ENCODE measurements around the gene LCLAT1. TPM values are rescaled to one million over a fixed set of nuclear protein-coding genes. Genes with fewer than 3 reads are reported as not detected.

Gene LCLAT1
- total and polyA plus RNA-seq, 2 of the 4 experiments (the other 2 are of a cell fraction): 7.5 to 11.5 TPM

DNA sequence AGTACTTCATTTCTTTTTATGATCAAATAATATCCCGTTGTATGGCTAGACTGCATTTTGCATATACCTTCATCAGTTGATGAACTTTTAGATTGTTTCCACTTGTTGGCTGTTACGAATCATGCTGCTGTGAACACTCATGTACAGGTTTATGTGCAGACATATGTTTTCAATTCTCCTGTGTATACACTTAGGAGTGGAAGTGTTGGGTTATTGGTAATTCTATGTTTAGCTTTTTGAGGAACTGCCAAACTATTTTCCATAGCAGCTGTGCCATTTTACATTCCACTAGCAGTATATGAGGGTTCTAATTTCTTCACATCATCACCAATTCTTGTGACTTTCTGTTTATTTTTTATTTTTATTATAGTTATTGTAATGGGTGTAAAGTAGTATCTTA lies 32.1 kb upstream of the LCLAT1 start:
- Histone ChIP-seq H3K4me2 (ENCODE audit: low read depth, low read length) (no peak overlapping the region), H2AK9ac (replicated peaks; ENCODE audit: low read depth, low read length, poor library complexity) (no peak overlapping the region), H4K91ac (ENCODE audit: insufficient read depth, low read depth, low read length) (no peak overlapping the region), H3K18ac (ENCODE audit: low read depth, low read length) (no peak overlapping the region), H3K9me3 (ENCODE audit: control insufficient read depth, insufficient read depth, low read length) (no peaks in the 10 kb centered on the region), H4K20me1 (ENCODE audit: insufficient read depth, low read length) (no peaks in the 10 kb centered on the region), H3K79me1 (ENCODE audit: low read depth in 1 of 2, low read length in 2 of 2) (peaks cover 0 to 9% of the 10 kb centered on the region in 2 experiments; a peak in 3 of 4 replicates), H2BK5ac (ENCODE audit: low read depth, low read length, poor library complexity, severe bottlenecking) (no peak overlapping the region), H2AFZ (replicated peaks; ENCODE audit: low read length, poor library complexity) (no peak overlapping the region), H3K27ac (ENCODE audit: insufficient read depth, low read length) (no peak overlapping the region), H3K56ac (ENCODE audit: extremely low read depth, insufficient read depth, low read length) (no peak overlapping the region), H3K36me3 (ENCODE audit: control insufficient read depth, insufficient read depth, low read length) (no peaks in the 10 kb centered on the region), H2BK20ac (ENCODE audit: low read depth, low read length) (no peak overlapping the region), H3K9me1 (ENCODE audit: insufficient read depth, low read length) (peaks cover 11% of the 10 kb centered on the region), H4K8ac (ENCODE audit: low read depth in 2 of 2, low read length in 2 of 2) (no peak overlapping the region), H2BK120ac (ENCODE audit: low read depth, low read length) (no peak overlapping the region), H3K9ac (ENCODE audit: low read depth, low read length) (no peak overlapping the region), H3K4me1 (ENCODE audit: control insufficient read depth, insufficient read depth, low read length) (peaks cover 26% of the 10 kb centered on the region), H4K5ac (ENCODE audit: low read depth, low read length) (no peak overlapping the region), H3K27me3 (ENCODE audit: control insufficient read depth, insufficient read depth, low read length) (no peaks in the 10 kb centered on the region), H2BK15ac (ENCODE audit: low read depth, low read length) (peak overlapping the region; percentile 26; the same call in 1 of the 3 replicates), H3K4ac (ENCODE audit: low read depth, low read length) (no peak overlapping the region), H3K14ac (replicated peaks; ENCODE audit: low read depth, low read length) (no peak overlapping the region), H2AK5ac (ENCODE audit: low read depth, low read length) (no peak overlapping the region), H3K23ac (ENCODE audit: low read depth, low read length) (no peak overlapping the region), H3K4me3 (ENCODE audit: insufficient read depth, low read depth, low read length) (no peak overlapping the region)
- in situ Hi-C loops (cut with MboI; ENCODE audit: low sequenced_read_pairs) (no loop called here), dilution Hi-C loops (cut with HindIII; ENCODE audit: low sequenced_read_pairs, unreplicated experiment) (no loop called here), intact Hi-C loops (cut with micrococcal nuclease) (loop anchor here (5.0 kb wide), 1 partner anchor 183 kb away; the partner anchor contains the start of gene LBH)
- CTCF ChIA-PET: interaction anchor here (0.6 kb wide), 1 partner anchor 232 kb away, joined by 3 read pairs; no protein-coding TSS in a partner anchor
- DNase-seq (peak; percentile 74), ATAC-seq (ENCODE audit: low read depth) (no peak)
- no CpG with 5 or more reads among the region's 2 CpGs for WGBS, 2 experiments (ENCODE audit: extremely low coverage in 2 of 2, insufficient read length in 1 of 2)
- TF ChIP-seq CEBPB (IDR thresholded peaks at IDR 0.05; ENCODE audit: low read depth, low read length): no peak
- no peak for TF ChIP-seq CHD1 (IDR thresholded peaks at IDR 0.05; ENCODE audit: low read depth, low read length)
- TF ChIP-seq CTCF (conservative IDR thresholded peaks at IDR 0.05; ENCODE audit: low read depth, low read length): no peak
- no peak for TF ChIP-seq RAD21 (IDR thresholded peaks at IDR 0.05; ENCODE audit: low read length)
- TF ChIP-seq MAZ (IDR thresholded peaks at IDR 0.05; ENCODE audit: borderline replicate concordance, low read depth, low read length): no peak
- no peak for TF ChIP-seq USF2 (IDR thresholded peaks at IDR 0.05; ENCODE audit: low read depth, low read length)
- no peak for TF ChIP-seq FOS (IDR thresholded peaks at IDR 0.05; ENCODE audit: low read depth, low read length)
- no peak for TF ChIP-seq ELK1 (IDR thresholded peaks at IDR 0.05; ENCODE audit: borderline replicate concordance, low read depth, low read length)
- no peak for TF ChIP-seq RFX5 (IDR thresholded peaks at IDR 0.05; ENCODE audit: low read depth, low read length)
- TF ChIP-seq MAFK (IDR thresholded peaks at IDR 0.05; ENCODE audit: low read depth, low read length): no peak
- no peak for TF ChIP-seq RCOR1 (IDR thresholded peaks at IDR 0.05; ENCODE audit: insufficient replicate concordance, low read length)
- no peak for TF ChIP-seq SMC3 (IDR thresholded peaks at IDR 0.05; ENCODE audit: low read depth, low read length)
- POLR2A ChIA-PET (ENCODE audit: unreplicated experiment): no interaction called here
- no TSS peak for BruUV-seq (replicated peaks)
